ENCODE measurements around the gene GPR22. TPM values are rescaled to one million over a fixed set of nuclear protein-coding genes. Genes with fewer than 3 reads are reported as not detected.

GPR22 gene
- total and polyA plus RNA-seq, 2 of the 4 experiments (the other 2 are of a cell fraction) = not detected

DNA sequence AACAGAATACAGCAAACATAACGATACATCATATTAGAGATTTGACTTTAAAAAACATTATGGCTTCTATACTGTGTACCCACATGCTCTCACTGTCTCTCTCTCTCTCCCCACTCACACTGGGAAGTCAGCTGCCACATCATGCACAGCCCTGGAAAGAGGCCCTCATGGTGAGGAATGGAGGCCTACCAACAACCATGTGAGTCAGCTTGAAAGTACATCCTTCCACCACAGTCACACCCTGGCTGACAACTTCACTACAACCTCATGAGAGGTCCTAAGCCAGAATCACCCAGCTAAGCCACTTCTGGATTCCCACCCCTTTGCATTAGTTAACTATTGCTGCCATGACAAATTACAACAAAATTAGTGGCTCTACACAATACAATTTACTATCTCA lies 23.3 kb upstream of the GPR22 start:
- no peak overlapping the region for H3K4me2 ChIP-seq (ENCODE audit: low read depth, low read length)
- H3K27ac ChIP-seq (ENCODE audit: insufficient read depth, low read length) = no peak overlapping the region
- no peaks in the 10 kb centered on the region for H3K4me1 ChIP-seq (ENCODE audit: control insufficient read depth, insufficient read depth, low read length)
- in situ Hi-C loops (cut with MboI; ENCODE audit: low sequenced_read_pairs) (no loop called here), intact Hi-C loops (cut with micrococcal nuclease) (no loop called here), dilution Hi-C loops (cut with HindIII; ENCODE audit: low sequenced_read_pairs, unreplicated experiment) (no loop called here)
- H3K9ac ChIP-seq (ENCODE audit: low read depth, low read length) = no peak overlapping the region
- no peak overlapping the region for H2BK15ac ChIP-seq (ENCODE audit: low read depth, low read length)
- H4K91ac ChIP-seq (ENCODE audit: insufficient read depth, low read depth, low read length) = no peak overlapping the region
- no peak overlapping the region for H2BK5ac ChIP-seq (ENCODE audit: low read depth, low read length, poor library complexity, severe bottlenecking)
- ATAC-seq (ENCODE audit: low read depth) = peak; percentile 49; the same call in 1 of the 2 replicates
- H3K4me3 ChIP-seq (ENCODE audit: insufficient read depth, low read depth, low read length) = no peak overlapping the region
- TF ChIP-seq POLR2A (IDR thresholded peaks at IDR 0.05; ENCODE audit: low read depth, low read length) (no peak), BHLHE40 (IDR thresholded peaks at IDR 0.05; ENCODE audit: low read depth, low read length) (no peak), FOS (IDR thresholded peaks at IDR 0.05; ENCODE audit: low read depth, low read length) (no peak), NFE2L2 (IDR thresholded peaks at IDR 0.05; ENCODE audit: low read depth, low read length) (no peak)
- ChIA-PET POLR2A (ENCODE audit: unreplicated experiment) (no interaction called here), CTCF (no interaction called here)
- H3K36me3 ChIP-seq (ENCODE audit: control insufficient read depth, insufficient read depth, low read length) = no peaks in the 10 kb centered on the region
- no peak overlapping the region for H3K56ac ChIP-seq (ENCODE audit: extremely low read depth, insufficient read depth, low read length)
- H3K9me3 ChIP-seq (ENCODE audit: control insufficient read depth, insufficient read depth, low read length) = no peaks in the 10 kb centered on the region; the same call in 1 of the 2 replicates
- no peak overlapping the region for H3K14ac ChIP-seq (replicated peaks; ENCODE audit: low read depth, low read length)
- no peak overlapping the region for H4K5ac ChIP-seq (ENCODE audit: low read depth, low read length)
- no peak overlapping the region for H3K4ac ChIP-seq (ENCODE audit: low read depth, low read length)
- no peaks in the 10 kb centered on the region for H3K9me1 ChIP-seq (ENCODE audit: insufficient read depth, low read length)
- BruUV-seq (replicated peaks) = no TSS peak
- no peak overlapping the region for H4K8ac ChIP-seq (ENCODE audit: low read depth in 2 of 2, low read length in 2 of 2)
- no peak overlapping the region for H2BK120ac ChIP-seq (ENCODE audit: low read depth, low read length)
- no peaks in the 10 kb centered on the region for H4K20me1 ChIP-seq (ENCODE audit: insufficient read depth, low read length)
- H2AK5ac ChIP-seq (ENCODE audit: low read depth, low read length) = 0 out of 2 replicates have a peak overlapping the region, but pooled peaks have one; percentile 11
- no peaks in the 10 kb centered on the region for H3K27me3 ChIP-seq (ENCODE audit: control insufficient read depth, insufficient read depth, low read length)
- peak; percentile 79 for DNase-seq
- WGBS, 2 experiments (ENCODE audit: extremely low coverage in 2 of 2, insufficient read length in 1 of 2) = no CpG with 5 or more reads among the region's 1 CpG
- peaks cover 9 to 11% of the 10 kb centered on the region in 2 experiments; a peak in 1 of 4 replicates for H3K79me1 ChIP-seq (ENCODE audit: low read depth in 1 of 2, low read length in 2 of 2)
- no peak overlapping the region for H3K18ac ChIP-seq (ENCODE audit: low read depth, low read length)
- no peak overlapping the region for H2BK20ac ChIP-seq (ENCODE audit: low read depth, low read length)
- no peak overlapping the region for H2AK9ac ChIP-seq (replicated peaks; ENCODE audit: low read depth, low read length, poor library complexity)
- no peak overlapping the region for H2AFZ ChIP-seq (replicated peaks; ENCODE audit: low read length, poor library complexity)
- H3K23ac ChIP-seq (ENCODE audit: low read depth, low read length) = no peak overlapping the region; the same call in 1 of the 2 replicates

Measured in IMR-90 (cell line).